Esophagus muscularis mucosa (tissue), 4 donors: ENCODE measurements around the gene FHL2. TPM values are rescaled to one million over a fixed set of nuclear protein-coding genes. Genes with fewer than 3 reads are reported as not detected.
A peak's percentile ranks its signal among the peaks of the same experiment; 100 is the strongest.

Experiments
- DNase-seq: peaks from one replicate; pipeline ENCODE4 v3.0.0-alpha.2; 2017; ENCODE audit errors: extremely low spot score
- H3K27ac ChIP-seq, 4 donors: fragments of 200-600 bp; sonication (generic); replicated peaks in 1 of 4; 1 replicate in 3 of 4; 2 replicates in 1 of 4; pipeline ENCODE4 v1.5.1; 2016 to 2019; ENCODE audit warnings: mild to moderate bottlenecking in 1 of 4
- H3K27me3 ChIP-seq, 4 donors: fragments of 200-600 bp; sonication (generic); one replicate each; pipeline versions ENCODE4 v1.5.1 to v1.6.0; 2016 to 2019
- H3K36me3 ChIP-seq, 4 donors: fragments of 200-600 bp; sonication (generic); one replicate each; pipeline ENCODE4 v1.5.1; 2016 to 2019
- H3K4me1 ChIP-seq, 4 donors: fragments of 200-600 bp; sonication (generic); one replicate each; pipeline ENCODE4 v1.5.1; 2016 to 2019
- H3K4me3 ChIP-seq, 4 donors: fragments of 200-600 bp; sonication (generic); 1 replicate in 2 of 4; 2 replicates in 2 of 4; pipeline ENCODE4 v1.5.1; 2016 to 2019; ENCODE audit warnings: mild to moderate bottlenecking in 4 of 4, moderate library complexity in 1 of 4
- H3K9me3 ChIP-seq, 4 donors: fragments of 200-600 bp; sonication (generic); 1 replicate in 3 of 4; 2 replicates in 1 of 4; pipeline ENCODE4 v1.5.1; 2016 to 2019
- EP300 ChIP-seq: sonication (generic); formaldehyde crosslinking; IDR thresholded peaks from one replicate; pipeline ENCODE4 v1.6.1; 2017; ENCODE audit warnings: antibody characterized with exemption
- POLR2A ChIP-seq: fragments of 450-650 bp; IDR thresholded peaks from one replicate; pipeline ENCODE4 v1.6.1; 2017; ENCODE audit warnings: antibody characterized with exemption, moderate library complexity, mild to moderate bottlenecking, low read depth
- POLR2AphosphoS5 ChIP-seq, 2 donors: sonication (generic); formaldehyde crosslinking; IDR thresholded peaks; one replicate each; pipeline ENCODE4 v1.6.1; 2017; ENCODE audit warnings: antibody characterized with exemption in 2 of 2
- WGBS: methylation state at CpG from one replicate; pipeline ENCODE4 v1.1.5; 2018; 5-methylcytosine and 5-hydroxymethylcytosine counted together
- intact Hi-C: fragments of 100-400 bp; cut with DNase I; formaldehyde crosslinking; loops from one replicate; pipeline ENCODE4 v1.15.1; 2023
- total RNA-seq, 4 donors: library from RNA; depleted of rRNA; stranded (reverse); fragments of >200 nt; gene quantifications; one replicate each; pipeline versions ENCODE4 v1.1.0 to v1.2.1, GENCODE V29; 2016
- TF ChIP-seq, protein P1 (sequence below), 3 experiments: fragments of 200-600 bp in 2 of 3; fragments of 450-650 bp in 1 of 3; sonication (generic) in 2 of 3; IDR thresholded peaks; one replicate each; pipeline ENCODE4 v1.5.1; 2017 to 2019; ENCODE audit warnings: antibody characterized with exemption in 3 of 3, mild to moderate bottlenecking in 2 of 3, moderate library complexity in 1 of 3

FHL2 gene
- total RNA-seq, 4 donors from 2014 or later: 81.8 to 114 (median 87.9) TPM

GRCh38 chr2:105335469-105335868, 63.4 kb downstream of the FHL2 start:
- Histone ChIP-seq H3K27ac (no peak overlapping the region), H3K27me3 (no peaks in the 10 kb centered on the region), H3K36me3 (peaks cover 6 to 16% (median 10%) of the 10 kb centered on the region in 4 donors), H3K4me1 (peaks cover 20 to 33% (median 30%) of the 10 kb centered on the region in 4 donors), H3K4me3 (no peak overlapping the region), H3K9me3 (no peaks in the 10 kb centered on the region)
- 88% methylated on average over 2 of the region's 2 CpGs for WGBS
- DNase-seq: no peak
- TF ChIP-seq POLR2AphosphoS5 (IDR thresholded peaks at IDR 0.05): no peak
- no peak for TF ChIP-seq EP300
- no peak for TF ChIP-seq POLR2A
- TF ChIP-seq, protein P1, sequence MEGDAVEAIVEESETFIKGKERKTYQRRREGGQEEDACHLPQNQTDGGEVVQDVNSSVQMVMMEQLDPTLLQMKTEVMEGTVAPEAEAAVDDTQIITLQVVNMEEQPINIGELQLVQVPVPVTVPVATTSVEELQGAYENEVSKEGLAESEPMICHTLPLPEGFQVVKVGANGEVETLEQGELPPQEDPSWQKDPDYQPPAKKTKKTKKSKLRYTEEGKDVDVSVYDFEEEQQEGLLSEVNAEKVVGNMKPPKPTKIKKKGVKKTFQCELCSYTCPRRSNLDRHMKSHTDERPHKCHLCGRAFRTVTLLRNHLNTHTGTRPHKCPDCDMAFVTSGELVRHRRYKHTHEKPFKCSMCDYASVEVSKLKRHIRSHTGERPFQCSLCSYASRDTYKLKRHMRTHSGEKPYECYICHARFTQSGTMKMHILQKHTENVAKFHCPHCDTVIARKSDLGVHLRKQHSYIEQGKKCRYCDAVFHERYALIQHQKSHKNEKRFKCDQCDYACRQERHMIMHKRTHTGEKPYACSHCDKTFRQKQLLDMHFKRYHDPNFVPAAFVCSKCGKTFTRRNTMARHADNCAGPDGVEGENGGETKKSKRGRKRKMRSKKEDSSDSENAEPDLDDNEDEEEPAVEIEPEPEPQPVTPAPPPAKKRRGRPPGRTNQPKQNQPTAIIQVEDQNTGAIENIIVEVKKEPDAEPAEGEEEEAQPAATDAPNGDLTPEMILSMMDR (IDR thresholded peaks at IDR 0.05): no peak
- intact Hi-C loops: loop anchor here (10.0 kb wide), 1 partner anchor 859 kb away; the partner anchor contains the start of gene UXS1

GRCh38 chr2:105334211-105334610, 64.6 kb downstream of the FHL2 start:
- 93% methylated on average over 4 of the region's 4 CpGs for WGBS
- DNase-seq: no peak
- intact Hi-C loops: loop anchor here (10.0 kb wide), 1 partner anchor 861 kb away; the partner anchor contains the start of gene UXS1
- TF ChIP-seq POLR2A (no peak), POLR2AphosphoS5 (IDR thresholded peaks at IDR 0.05) (no peak), EP300 (no peak)
- TF ChIP-seq, protein P1 (IDR thresholded peaks at IDR 0.05): no peak
- Histone ChIP-seq H3K4me3 (no peak overlapping the region), H3K4me1 (peaks cover 25 to 34% (median 32%) of the 10 kb centered on the region in 4 donors), H3K27me3 (no peaks in the 10 kb centered on the region), H3K9me3 (no peaks in the 10 kb centered on the region), H3K27ac (no peak overlapping the region), H3K36me3 (peaks cover 0 to 6% (median 2%) of the 10 kb centered on the region in 4 donors)

- Histone ChIP-seq H3K9me3 (no peaks in the 10 kb centered on the region), H3K4me1 (peaks cover 14 to 35% (median 27%) of the 10 kb centered on the region in 4 donors), H3K4me3 (no peak overlapping the region), H3K27me3 (no peaks in the 10 kb centered on the region), H3K36me3 (peaks cover 0 to 6% (median 2%) of the 10 kb centered on the region in 4 donors), H3K27ac (peak overlapping the region; percentile 84 to 94 (median 91))
- 98% methylated on average over 4 of the region's 4 CpGs for WGBS
- no peak for TF ChIP-seq POLR2AphosphoS5 (IDR thresholded peaks at IDR 0.05)
- no peak for TF ChIP-seq EP300
- TF ChIP-seq, protein P1 (IDR thresholded peaks at IDR 0.05): no peak
- TF ChIP-seq POLR2A: no peak
- no peak for DNase-seq
- intact Hi-C loops: loop anchor here (10.0 kb wide), 1 partner anchor 864 kb away; the partner anchor contains the start of gene UXS1
These were observed 68.0 kb downstream of the FHL2 start for GRCh38 chr2:105330681-105331375.

DNA sequence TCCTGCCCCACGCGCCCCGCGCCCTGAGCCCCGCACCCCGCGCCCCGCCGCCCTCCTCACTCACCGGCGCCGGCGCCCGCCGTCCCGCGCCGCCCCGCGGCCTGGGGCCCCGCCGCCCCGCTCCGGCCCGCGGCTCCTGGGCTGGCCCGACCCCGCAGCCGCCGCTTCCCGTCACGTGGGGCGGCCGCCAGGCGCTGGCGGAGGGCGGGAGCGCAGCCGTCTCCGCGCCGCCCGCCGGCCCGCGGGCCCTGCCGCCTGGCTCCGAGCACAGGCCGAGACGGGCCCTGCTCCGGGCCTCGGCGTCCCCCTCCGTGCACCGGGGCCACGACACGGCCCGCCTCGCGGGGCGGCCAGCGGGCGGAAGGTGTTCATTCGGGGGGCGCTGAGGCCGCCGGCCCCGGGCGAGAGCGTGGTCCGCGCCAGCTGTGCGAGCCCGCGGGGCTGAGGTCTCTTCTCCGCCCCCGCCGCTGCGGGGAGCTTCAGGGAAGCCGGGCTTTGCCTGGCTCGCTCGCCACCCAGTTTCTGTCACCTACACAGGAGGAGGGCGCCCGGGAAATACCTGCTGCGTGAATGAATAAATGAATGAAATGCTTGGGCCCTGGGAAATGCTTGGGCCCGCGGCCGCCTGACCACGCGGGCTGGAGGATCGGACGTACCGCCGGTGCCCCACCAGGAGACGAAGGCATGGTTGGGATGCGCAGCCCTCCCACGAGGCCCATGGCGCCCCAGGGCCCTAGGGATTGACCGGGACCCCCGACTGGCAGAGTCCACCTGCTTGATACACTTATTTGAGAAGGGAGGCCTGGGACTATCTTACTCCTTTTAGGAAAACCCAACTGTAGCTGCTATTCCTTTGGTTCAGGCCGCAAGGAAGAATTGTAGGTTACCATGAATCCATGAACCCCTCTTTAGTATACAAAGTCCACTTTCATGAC, 69.0 kb downstream of the FHL2 start, which contains the start of gene TGFBRAP1:
TGFBRAP1 (minus strand) TSS at position 175 of the 935 bp plus-strand sequence. CDS start 21,434 bp downstream, outside the sequence.
- peaks cover 0 to 11% (median 2%) of the 10 kb centered on the region in 4 donors for H3K36me3 ChIP-seq
- TF ChIP-seq, protein P1 (IDR thresholded peaks at IDR 0.05): no peak
- TF ChIP-seq POLR2AphosphoS5 (IDR thresholded peaks at IDR 0.05): peak in 1 of 2 donors; percentile 12
- intact Hi-C loops: loop anchor here (10.0 kb wide), 1 partner anchor 865 kb away; the partner anchor contains the start of gene UXS1
- no peaks in the 10 kb centered on the region for H3K27me3 ChIP-seq
- H3K27ac ChIP-seq: peak within 1 kb of the TSS; percentile 84 to 94 (median 91)
- 3% methylated on average over 33 of the region's 101 CpGs for WGBS
- no peak for DNase-seq
- H3K4me3 ChIP-seq: peak within 1 kb of the TSS; percentile 75 to 92 (median 78)
- H3K4me1 ChIP-seq: peaks cover 14 to 35% (median 29%) of the 10 kb centered on the region in 4 donors
- no peaks in the 10 kb centered on the region for H3K9me3 ChIP-seq
